NT2/D1 (cell line): ENCODE measurements around the gene DDX6.

Experiments used
- SUZ12 ChIP-seq: IDR thresholded peaks from 2 replicates; pipeline ENCODE4 v1.6.1; 2011; ENCODE audit not compliant: insufficient read length, insufficient read depth; ENCODE audit errors: extremely low read depth
- YY1 ChIP-seq: IDR thresholded peaks from 2 replicates; pipeline ENCODE4 v1.6.1; 2011; ENCODE audit not compliant: insufficient read length, insufficient read depth
- ZNF274 ChIP-seq: IDR thresholded peaks from 2 replicates; pipeline ENCODE4 v1.6.1; 2011; ENCODE audit warnings: mild to moderate bottlenecking, low read depth, low read length

GRCh38 chr11:118818130-118818529 lies 27.2 kb upstream of the DDX6 start:
- TF ChIP-seq YY1 (no peak), ZNF274 (no peak), SUZ12 (no peak)
